SKM-1 (cell line): ENCODE data around the gene SUGP1.
A peak's percentile ranks its signal among the peaks of the same experiment; 100 is the strongest.
"Not testable (repeated sequence)": the region's sequence is repeated elsewhere in the genome, so short reads cannot be mapped to it uniquely, and the experiment has no call there.

ENCODE experiments used
- DNase-seq: peaks from one replicate; lab custom pipeline; 2025; ENCODE audit not compliant: unreplicated experiment; lab: John Stamatoyannopoulos, UW

Gene SUGP1

GRCh38 chr19:19268453-19269385, 51.6 kb downstream of the SUGP1 start:
- DNase-seq = no peak

- no peak for DNase-seq
These were observed 53.0 kb downstream of the SUGP1 start for GRCh38 chr19:19267305-19267704.

GRCh38 chr19:19263886-19264487, 56.3 kb downstream of the SUGP1 start:
- DNase-seq = no peak

- DNase-seq = no peak
These were observed 57.9 kb downstream of the SUGP1 start for GRCh38 chr19:19262190-19263057.

- DNase-seq = no peak
These were observed 58.7 kb downstream of the SUGP1 start for GRCh38 chr19:19261350-19262189.

- DNase-seq = no peak
These were observed 59.7 kb downstream of the SUGP1 start for GRCh38 chr19:19260417-19261214.

- no peak for DNase-seq
These were observed 60.6 kb downstream of the SUGP1 start for GRCh38 chr19:19259741-19260140.

- DNase-seq = no peak
These were observed 61.5 kb downstream of the SUGP1 start for GRCh38 chr19:19258589-19259338.

GRCh38 chr19:19257836-19258588, 62.3 kb downstream of the SUGP1 start:
- DNase-seq = no peak

- DNase-seq = no peak
These were observed 63.2 kb downstream of the SUGP1 start for GRCh38 chr19:19257137-19257536.

GRCh38 chr19:19256072-19256969, 64.0 kb downstream of the SUGP1 start:
- DNase-seq = peak; percentile 37

GRCh38 chr19:19253409-19253808, 66.9 kb downstream of the SUGP1 start:
- not testable (repeated sequence) for DNase-seq

- DNase-seq = no peak
These were observed 70.0 kb downstream of the SUGP1 start for GRCh38 chr19:19250196-19250801.

GRCh38 chr19:19240476-19240875, 79.8 kb downstream of the SUGP1 start:
- no peak for DNase-seq

- DNase-seq = no peak
These were observed 80.6 kb downstream of the SUGP1 start for GRCh38 chr19:19239675-19240074.

GRCh38 chr19:19238126-19238894, 82.0 kb downstream of the SUGP1 start:
- no peak for DNase-seq
